ENCODE data around the gene TNS3. TPM values are rescaled to one million over a fixed set of nuclear protein-coding genes. Genes with fewer than 3 reads are reported as not detected.

Gene TNS3
- total RNA-seq, 1 experiment from 2014 or later = 9.5 TPM

DNA sequence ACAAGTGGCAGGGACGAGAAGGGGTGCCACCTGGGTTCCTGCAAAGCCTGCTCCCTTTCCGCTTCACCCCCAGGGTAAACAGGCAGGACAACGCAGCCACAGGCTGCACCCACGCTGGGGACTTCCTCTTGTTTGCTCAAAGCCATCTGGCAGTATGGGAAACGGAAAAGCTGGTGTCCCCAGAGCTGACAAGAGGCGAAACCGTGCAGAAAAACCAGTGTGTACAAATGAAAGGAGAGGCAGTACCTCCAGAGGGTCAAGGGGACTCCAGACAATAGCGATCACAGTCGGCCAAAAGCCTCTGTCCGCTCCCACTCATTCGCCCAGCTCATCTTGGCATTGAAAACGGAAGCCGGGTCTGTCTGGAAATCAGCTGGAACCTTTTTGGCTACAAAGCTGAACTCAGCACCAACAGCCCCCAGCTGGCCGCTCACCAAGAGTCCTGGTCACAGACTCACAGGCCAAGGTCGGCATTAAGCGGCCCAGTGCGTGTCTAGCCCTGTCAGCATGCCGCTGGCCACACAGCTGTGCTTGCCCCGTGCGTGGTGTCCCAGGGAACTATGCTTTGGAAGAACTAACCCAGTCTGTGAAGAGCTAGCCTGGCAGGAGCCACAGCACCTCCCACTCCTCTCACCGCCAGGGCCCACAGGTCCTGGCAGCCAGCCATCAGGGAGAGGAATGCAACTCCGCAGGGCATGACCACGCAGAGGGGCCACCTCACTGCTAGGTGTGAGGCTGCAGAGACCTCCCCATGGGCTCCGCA, 10.4 kb downstream of the TNS3 start:
- no peak overlapping the region for H3K9ac ChIP-seq (ENCODE audit: extremely low read depth, insufficient read length, low read length)
- H3K56ac ChIP-seq (ENCODE audit: insufficient read length, low read depth, low read length) = no peak overlapping the region
- no peaks in the 10 kb centered on the region for H3K79me2 ChIP-seq (ENCODE audit: insufficient read depth, low read length)
- TF ChIP-seq, protein P1, sequence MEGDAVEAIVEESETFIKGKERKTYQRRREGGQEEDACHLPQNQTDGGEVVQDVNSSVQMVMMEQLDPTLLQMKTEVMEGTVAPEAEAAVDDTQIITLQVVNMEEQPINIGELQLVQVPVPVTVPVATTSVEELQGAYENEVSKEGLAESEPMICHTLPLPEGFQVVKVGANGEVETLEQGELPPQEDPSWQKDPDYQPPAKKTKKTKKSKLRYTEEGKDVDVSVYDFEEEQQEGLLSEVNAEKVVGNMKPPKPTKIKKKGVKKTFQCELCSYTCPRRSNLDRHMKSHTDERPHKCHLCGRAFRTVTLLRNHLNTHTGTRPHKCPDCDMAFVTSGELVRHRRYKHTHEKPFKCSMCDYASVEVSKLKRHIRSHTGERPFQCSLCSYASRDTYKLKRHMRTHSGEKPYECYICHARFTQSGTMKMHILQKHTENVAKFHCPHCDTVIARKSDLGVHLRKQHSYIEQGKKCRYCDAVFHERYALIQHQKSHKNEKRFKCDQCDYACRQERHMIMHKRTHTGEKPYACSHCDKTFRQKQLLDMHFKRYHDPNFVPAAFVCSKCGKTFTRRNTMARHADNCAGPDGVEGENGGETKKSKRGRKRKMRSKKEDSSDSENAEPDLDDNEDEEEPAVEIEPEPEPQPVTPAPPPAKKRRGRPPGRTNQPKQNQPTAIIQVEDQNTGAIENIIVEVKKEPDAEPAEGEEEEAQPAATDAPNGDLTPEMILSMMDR (conservative IDR thresholded peaks at IDR 0.05) = no peak
- Mint-ChIP-seq H3K27ac (peak overlapping the region in 1 of 3 experiments; percentile 27; a peak in 1 of 7 replicates), H3K9me3 (no peaks in the 10 kb centered on the region), H3K4me1 (peaks cover 33 to 47% of the 10 kb centered on the region in 2 experiments), H3K36me3 (ENCODE audit: insufficient read depth in 1 of 3, low read depth in 3 of 3) (no peaks in the 10 kb centered on the region; a peak in 3 of 7 replicates), H3K27me3 (ENCODE audit: low read depth) (peaks cover 1% of the 10 kb centered on the region; the same call in 1 of the 2 replicates), H3K4me3 (no peak overlapping the region)
- H2AK5ac ChIP-seq (ENCODE audit: insufficient read length, low read length) = no peak overlapping the region
- H3T11ph ChIP-seq (ENCODE audit: low read length) = no peak overlapping the region
- H3K4me2 ChIP-seq (ENCODE audit: insufficient read depth, insufficient read length, low read length) = no peak overlapping the region
- no peak overlapping the region for H4K91ac ChIP-seq (ENCODE audit: insufficient read length, low read depth, low read length)
- no peaks in the 10 kb centered on the region for H3K79me1 ChIP-seq (ENCODE audit: insufficient read depth, low read depth, low read length, poor library complexity, severe bottlenecking)
- H4K5ac ChIP-seq (ENCODE audit: insufficient read length, low read depth, low read length) = no peak overlapping the region
- H2AFZ ChIP-seq (ENCODE audit: low read length) = no peak overlapping the region
- no peaks in the 10 kb centered on the region for H3K23me2 ChIP-seq (ENCODE audit: insufficient read length, low read depth, low read length, poor library complexity, severe bottlenecking)
- H4K8ac ChIP-seq (replicated peaks; ENCODE audit: insufficient read length, low read depth, low read length) = no peak overlapping the region
- H2BK15ac ChIP-seq (ENCODE audit: low read depth, low read length) = no peak overlapping the region
- H3K4ac ChIP-seq (ENCODE audit: low read depth, low read length) = no peak overlapping the region
- no CpG with 5 or more reads among the region's 24 CpGs for WGBS (ENCODE audit: extremely low coverage, insufficient read length, low lambda C conversion rate)
- no peak overlapping the region for H2BK12ac ChIP-seq (ENCODE audit: insufficient read length, low read depth, low read length)
- H3K9me3 ChIP-seq (ENCODE audit: control insufficient read depth, low read depth, low read length) = no peaks in the 10 kb centered on the region
- H3K27me3 ChIP-seq (ENCODE audit: insufficient read depth, low read length) = no peaks in the 10 kb centered on the region
- no peak overlapping the region for H3K14ac ChIP-seq (ENCODE audit: insufficient read depth, low read length)
- peaks cover 4% of the 10 kb centered on the region; the same call in 1 of the 2 replicates for H3K4me1 ChIP-seq (ENCODE audit: insufficient read depth, low read length)
- no peak overlapping the region for H3K27ac ChIP-seq (ENCODE audit: insufficient read length, low read depth, low read length)
- no peak for DNase-seq
- no peak overlapping the region for H3K18ac ChIP-seq (ENCODE audit: insufficient read length, low read depth, low read length)
- H2BK120ac ChIP-seq (ENCODE audit: low read depth, low read length, poor library complexity, severe bottlenecking) = no peak overlapping the region
- no peak overlapping the region for H2BK20ac ChIP-seq (ENCODE audit: low read depth, low read length, poor library complexity, severe bottlenecking)
- H2BK5ac ChIP-seq (ENCODE audit: insufficient read length, low read length) = no peak overlapping the region
- no peaks in the 10 kb centered on the region for H4K20me1 ChIP-seq (ENCODE audit: control insufficient read depth, insufficient read depth, insufficient read length)
- H3K23ac ChIP-seq (ENCODE audit: insufficient read length, low read depth, low read length) = no peak overlapping the region
